ENCODE results near the gene GRM6.

GRM6 gene

GRCh38 chr5:178994580-178995340 is at the start of gene GRM6:
GRM6 (minus strand) TSS chr5:178995320; CDS start chr5:178994944, 376 bp downstream.
- Mint-ChIP-seq H3K27ac (no peak within 1 kb of the TSS), H3K9me3 (peaks cover 12% of the 10 kb centered on the region), H3K4me1 (peaks cover 6% of the 10 kb centered on the region), H3K27me3 (ENCODE audit: low read depth) (peaks cover 73% of the 10 kb centered on the region), H3K4me3 (peak within 1 kb of the TSS; percentile 48 to 75 (median 75)), H3K36me3 (ENCODE audit: low read depth) (no peaks in the 10 kb centered on the region)
- TF ChIP-seq CTCF (IDR thresholded peaks at IDR 0.05; ENCODE audit: unreplicated experiment in 3 of 3): no peak

GRCh38 chr5:179044765-179045164 is 49.6 kb upstream of the GRM6 start:
- H3K27ac Mint-ChIP-seq: no peak overlapping the region
- H3K4me3 Mint-ChIP-seq: no peak overlapping the region
- no peaks in the 10 kb centered on the region for H3K4me1 Mint-ChIP-seq
- TF ChIP-seq CTCF (IDR thresholded peaks at IDR 0.05; ENCODE audit: unreplicated experiment in 3 of 3): no peak
- no peaks in the 10 kb centered on the region for H3K36me3 Mint-ChIP-seq (ENCODE audit: low read depth)
- H3K9me3 Mint-ChIP-seq: peaks cover 46% of the 10 kb centered on the region
- H3K27me3 Mint-ChIP-seq (ENCODE audit: low read depth): no peaks in the 10 kb centered on the region

GRCh38 chr5:179033004-179033580 is 38.0 kb upstream of the GRM6 start:
- Mint-ChIP-seq H3K9me3 (peaks cover 91% of the 10 kb centered on the region), H3K4me1 (no peaks in the 10 kb centered on the region), H3K27ac (no peak overlapping the region), H3K27me3 (ENCODE audit: low read depth) (no peaks in the 10 kb centered on the region), H3K36me3 (ENCODE audit: low read depth) (peaks cover 85% of the 10 kb centered on the region), H3K4me3 (no peak overlapping the region)
- no peak for TF ChIP-seq CTCF (IDR thresholded peaks at IDR 0.05; ENCODE audit: unreplicated experiment in 3 of 3)

- Mint-ChIP-seq H3K4me3 (peak within 1 kb of the TSS; percentile 92 to 97 (median 95)), H3K4me1 (peaks cover 5% of the 10 kb centered on the region), H3K27me3 (ENCODE audit: low read depth) (peaks cover 3% of the 10 kb centered on the region), H3K27ac (peak within 1 kb of the TSS; percentile 62 to 83 (median 73)), H3K9me3 (peaks cover 44% of the 10 kb centered on the region), H3K36me3 (ENCODE audit: low read depth) (peaks cover 48% of the 10 kb centered on the region)
- no peak for TF ChIP-seq CTCF (IDR thresholded peaks at IDR 0.05; ENCODE audit: unreplicated experiment in 3 of 3)
Measured at GRCh38 chr5:179023528-179024189, 28.5 kb upstream of the GRM6 start, which contains the start of gene ZNF879. ZNF879 (plus strand) TSS chr5:179023804; CDS start chr5:179025005, 1,201 bp downstream.

GRCh38 chr5:179008667-179009066 is 13.5 kb upstream of the GRM6 start:
- no peaks in the 10 kb centered on the region for H3K4me1 Mint-ChIP-seq
- peaks cover 49% of the 10 kb centered on the region for H3K9me3 Mint-ChIP-seq
- H3K27ac Mint-ChIP-seq: no peak overlapping the region
- H3K4me3 Mint-ChIP-seq: no peak overlapping the region
- H3K27me3 Mint-ChIP-seq (ENCODE audit: low read depth): no peaks in the 10 kb centered on the region
- no peaks in the 10 kb centered on the region for H3K36me3 Mint-ChIP-seq (ENCODE audit: low read depth)
- no peak for TF ChIP-seq CTCF (IDR thresholded peaks at IDR 0.05; ENCODE audit: unreplicated experiment in 3 of 3)

Measured in nephron (organoid).